GM23248 (cell line): Measurements from ENCODE around the gene LDLRAD4. TPM values are rescaled to one million over a fixed set of nuclear protein-coding genes. Genes with fewer than 3 reads are reported as not detected.

ENCODE experiments used
- DNase-seq: peaks from one replicate; pipeline ENCODE4 v3.0.0-alpha.2; 2015
- H2AFZ ChIP-seq: fragments of 200-600 bp; sonication (generic); 2 replicates; pipeline ENCODE4 v1.6.1; 2016; ENCODE audit warnings: antibody characterized with exemption
- H3F3A ChIP-seq: fragments of 200-600 bp; sonication (generic); 2 replicates; pipeline ENCODE4 v1.6.1; 2016; ENCODE audit warnings: mild to moderate bottlenecking, antibody characterized with exemption, mixed run types; ENCODE audit not compliant: insufficient read depth
- H3K27ac ChIP-seq: fragments of 200-600 bp; sonication (generic); 2 replicates; pipeline ENCODE4 v1.5.1; 2016; ENCODE audit warnings: mild to moderate bottlenecking
- H3K27me3 ChIP-seq: fragments of 200-600 bp; sonication (generic); replicated peaks from 2 replicates; pipeline ENCODE4 v1.6.1; 2016; ENCODE audit warnings: mild to moderate bottlenecking; ENCODE audit not compliant: insufficient read depth
- H3K36me3 ChIP-seq: fragments of 200-600 bp; sonication (generic); 2 replicates; pipeline ENCODE4 v1.6.1; 2016; ENCODE audit warnings: low read depth, mild to moderate bottlenecking
- H3K4me1 ChIP-seq: fragments of 200-600 bp; sonication (generic); 2 replicates; pipeline ENCODE4 v1.6.1; 2016; ENCODE audit warnings: mild to moderate bottlenecking; ENCODE audit not compliant: insufficient read depth
- H3K4me2 ChIP-seq: fragments of 200-600 bp; sonication (generic); one replicate; pipeline ENCODE4 v1.6.1; 2016; ENCODE audit warnings: mild to moderate bottlenecking; ENCODE audit not compliant: unreplicated experiment
- H3K4me3 ChIP-seq: fragments of 200-600 bp; sonication (generic); 2 replicates; pipeline ENCODE4 v1.5.1; 2016; ENCODE audit warnings: mild to moderate bottlenecking
- H3K79me2 ChIP-seq: fragments of 200-600 bp; sonication (generic); 2 replicates; pipeline ENCODE4 v1.6.1; 2016; ENCODE audit warnings: mild to moderate bottlenecking; ENCODE audit not compliant: insufficient read depth
- H3K9ac ChIP-seq: fragments of 200-600 bp; sonication (generic); 2 replicates; pipeline ENCODE4 v1.6.1; 2016; ENCODE audit warnings: mild to moderate bottlenecking
- H3K9me2 ChIP-seq: fragments of 200-600 bp; sonication (generic); 2 replicates; pipeline ENCODE4 v1.6.1; 2016; ENCODE audit warnings: mixed run types, mild to moderate bottlenecking, moderate library complexity; ENCODE audit not compliant: insufficient read depth
- H3K9me3 ChIP-seq: fragments of 200-600 bp; sonication (generic); one replicate; pipeline ENCODE4 v1.6.1; 2017; ENCODE audit warnings: low read depth
- H4K20me1 ChIP-seq: fragments of 200-600 bp; sonication (generic); 2 replicates; pipeline ENCODE4 v1.6.0; 2016; ENCODE audit not compliant: insufficient read depth
- EZH2 ChIP-seq: fragments of 200-600 bp; sonication (generic); IDR thresholded peaks from 2 replicates; pipeline ENCODE4 v1.6.1; 2018; ENCODE audit warnings: antibody characterized with exemption, mild to moderate bottlenecking; ENCODE audit not compliant: insufficient read depth, poor library complexity, severe bottlenecking
- EZH2phosphoT487 ChIP-seq: fragments of 200-600 bp; sonication (generic); IDR thresholded peaks from 2 replicates; pipeline ENCODE4 v1.6.1; 2018; ENCODE audit warnings: antibody characterized with exemption, moderate library complexity, mild to moderate bottlenecking, low read depth; ENCODE audit not compliant: insufficient read depth
- WGBS, 2 experiments: methylation state at CpG; one replicate each; pipeline ENCODE4 v1.1.6; 2015 to 2017; ENCODE audit warnings: low lambda C conversion rate in 2 of 2, low coverage in 1 of 2; ENCODE audit errors: missing lambda C conversion rate in 2 of 2; 5-methylcytosine and 5-hydroxymethylcytosine counted together
- in situ Hi-C: fragments of 300-500 bp; cut with MboI; formaldehyde crosslinking; loops from 2 replicates; pipeline ENCODE4 v1.15.0; 2020
- polyA plus RNA-seq: library from polyadenylated mRNA; unstranded; fragments of >200 nt; fragmentation: Nextera tagmentation; extraction: Ambion mirVana; gene quantifications from 2 replicates; pipeline ENCODE4 v1.2.1, GENCODE V29; 2016
- total RNA-seq: library from RNA; depleted of rRNA; stranded (reverse); fragments of >200 nt; shearing (Covaris generic); gene quantifications from 2 replicates; pipeline ENCODE4 v1.2.3, GENCODE V29; 2014

Gene LDLRAD4
- total and polyA plus RNA-seq, 2 experiments from 2014 or later = not detected

DNA sequence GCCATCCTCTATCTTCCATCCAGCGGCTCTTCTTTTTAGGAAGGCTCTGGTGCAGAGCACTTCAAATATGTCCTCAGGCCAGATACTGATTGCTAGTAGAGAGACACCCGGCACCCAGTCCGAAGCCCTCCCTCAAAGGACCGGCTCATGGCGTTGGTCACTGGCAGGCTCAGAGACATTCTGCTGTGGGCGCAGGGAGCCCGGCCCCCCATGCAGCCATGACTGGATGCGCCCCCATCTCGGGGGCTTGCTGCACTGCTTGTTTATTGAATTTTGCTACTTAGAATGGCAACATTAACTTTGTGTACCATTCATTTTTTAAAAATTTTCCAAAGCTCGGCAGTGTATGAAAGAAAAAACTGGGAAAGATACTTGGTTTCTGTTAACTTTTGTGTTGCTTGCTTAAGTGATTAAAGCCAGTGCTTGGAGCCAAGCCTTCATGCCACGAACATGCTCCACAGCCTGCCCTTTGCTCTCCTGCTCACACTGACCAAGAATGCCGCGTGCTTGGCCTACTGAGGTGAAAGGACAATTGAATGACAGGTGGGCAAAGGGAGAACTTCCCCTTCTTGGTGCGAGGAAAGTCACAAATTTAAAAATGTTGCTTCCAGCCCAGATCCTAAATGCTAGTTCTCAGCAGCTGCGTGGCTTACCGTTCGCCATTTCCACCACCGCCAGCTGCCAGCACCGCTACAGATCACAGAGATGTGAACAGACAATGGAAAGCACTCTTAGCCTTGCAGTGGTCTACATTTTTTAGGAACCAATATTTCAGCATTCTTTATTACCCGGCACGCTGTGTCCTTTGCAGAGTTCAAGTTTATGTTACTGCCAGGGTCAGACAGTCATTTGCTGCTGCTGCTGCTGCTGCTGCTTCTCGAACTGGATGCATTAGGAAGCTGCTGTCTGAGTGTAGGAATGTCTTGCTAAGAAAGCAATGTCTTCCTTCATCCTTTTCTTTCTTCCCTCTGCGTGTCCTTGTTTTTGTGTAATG is 431.1 kb downstream of the LDLRAD4 start:
- in situ Hi-C loops = loop anchor here (25.0 kb wide), 1 partner anchor 912 kb away; no protein-coding TSS in a partner anchor
- Histone ChIP-seq H3K27me3 (no peaks in the 10 kb centered on the region), H3F3A (no peaks in the 10 kb centered on the region), H3K9me3 (no peaks in the 10 kb centered on the region), H3K4me2 (no peak overlapping the region), H3K79me2 (no peaks in the 10 kb centered on the region), H3K9me2 (no peaks in the 10 kb centered on the region), H4K20me1 (no peaks in the 10 kb centered on the region), H3K36me3 (no peaks in the 10 kb centered on the region), H3K4me1 (no peaks in the 10 kb centered on the region), H3K4me3 (no peak overlapping the region), H2AFZ (no peak overlapping the region), H3K27ac (no peak overlapping the region), H3K9ac (no peak overlapping the region)
- TF ChIP-seq EZH2phosphoT487 (no peak), EZH2 (no peak)
- no peak for DNase-seq
- 82% methylated on average over 23 of the region's 23 CpGs for WGBS, 2 experiments

DNA sequence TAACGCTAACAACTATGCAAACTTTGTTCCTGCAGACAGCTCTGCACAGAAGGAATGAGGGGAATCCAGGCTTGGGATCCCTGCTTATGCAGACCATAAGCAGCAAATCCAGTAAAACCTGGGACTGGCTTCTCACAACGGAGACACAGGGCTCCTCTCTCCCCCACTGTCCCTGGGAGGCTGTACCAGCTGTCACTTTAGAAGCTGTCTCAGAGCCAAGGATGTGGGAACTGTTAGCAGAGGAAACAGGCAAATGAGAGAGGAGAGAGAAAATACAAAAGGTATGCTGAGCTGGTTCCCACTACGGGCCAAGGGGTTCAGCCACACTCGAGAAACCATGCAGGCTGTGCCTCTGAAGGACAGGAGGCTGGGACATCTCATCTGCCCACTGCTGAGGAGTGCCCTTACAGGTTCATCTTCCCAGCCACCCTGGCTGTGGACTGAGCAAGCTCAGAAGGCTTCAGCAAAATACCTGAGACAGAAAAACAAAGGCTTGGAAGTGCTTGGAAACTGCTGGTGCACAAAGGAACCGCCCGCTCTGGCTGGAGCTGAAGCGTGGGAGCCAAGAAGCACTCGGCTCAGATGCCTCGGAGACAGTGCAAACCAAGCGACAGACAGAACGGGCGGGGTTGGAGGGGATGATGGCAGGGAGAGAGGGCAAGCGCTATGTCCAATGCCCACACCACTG is 435.3 kb downstream of the LDLRAD4 start:
- Histone ChIP-seq H3K79me2 (no peaks in the 10 kb centered on the region), H3K36me3 (no peaks in the 10 kb centered on the region), H3K4me1 (no peaks in the 10 kb centered on the region), H3K9me3 (no peaks in the 10 kb centered on the region), H4K20me1 (no peaks in the 10 kb centered on the region), H3K4me3 (no peak overlapping the region), H3K9me2 (no peaks in the 10 kb centered on the region), H3K27ac (no peak overlapping the region), H3K4me2 (no peak overlapping the region), H3K9ac (no peak overlapping the region), H3K27me3 (no peaks in the 10 kb centered on the region), H2AFZ (no peak overlapping the region), H3F3A (no peaks in the 10 kb centered on the region)
- WGBS, 2 experiments = 9 to 11% methylated on average over 13 of the region's 13 CpGs
- in situ Hi-C loops = no loop called here
- DNase-seq = peak; percentile 9
- TF ChIP-seq EZH2 (no peak), EZH2phosphoT487 (no peak)

DNA sequence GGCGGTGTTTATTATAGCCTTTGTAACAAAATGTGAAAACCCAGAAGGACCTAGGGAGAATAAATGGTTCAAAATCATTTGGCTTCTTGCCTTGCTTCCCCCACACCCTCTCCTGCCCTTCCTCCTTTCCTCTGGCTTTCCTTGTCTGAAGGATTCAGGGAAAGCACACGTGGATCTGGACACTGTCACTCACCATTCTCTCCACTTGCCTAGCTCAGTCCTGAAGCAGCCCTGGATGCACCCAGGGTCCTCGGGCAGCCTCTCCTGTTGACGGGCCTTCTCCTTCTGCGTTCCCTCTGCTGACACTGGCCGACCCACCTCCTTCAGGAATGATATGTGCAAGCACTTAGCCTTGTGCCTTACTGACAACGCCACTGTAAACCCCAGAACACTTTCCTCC is 439.4 kb downstream of the LDLRAD4 start:
- in situ Hi-C loops = no loop called here
- H3K79me2 ChIP-seq = no peaks in the 10 kb centered on the region
- no peaks in the 10 kb centered on the region for H3K9me2 ChIP-seq

DNA sequence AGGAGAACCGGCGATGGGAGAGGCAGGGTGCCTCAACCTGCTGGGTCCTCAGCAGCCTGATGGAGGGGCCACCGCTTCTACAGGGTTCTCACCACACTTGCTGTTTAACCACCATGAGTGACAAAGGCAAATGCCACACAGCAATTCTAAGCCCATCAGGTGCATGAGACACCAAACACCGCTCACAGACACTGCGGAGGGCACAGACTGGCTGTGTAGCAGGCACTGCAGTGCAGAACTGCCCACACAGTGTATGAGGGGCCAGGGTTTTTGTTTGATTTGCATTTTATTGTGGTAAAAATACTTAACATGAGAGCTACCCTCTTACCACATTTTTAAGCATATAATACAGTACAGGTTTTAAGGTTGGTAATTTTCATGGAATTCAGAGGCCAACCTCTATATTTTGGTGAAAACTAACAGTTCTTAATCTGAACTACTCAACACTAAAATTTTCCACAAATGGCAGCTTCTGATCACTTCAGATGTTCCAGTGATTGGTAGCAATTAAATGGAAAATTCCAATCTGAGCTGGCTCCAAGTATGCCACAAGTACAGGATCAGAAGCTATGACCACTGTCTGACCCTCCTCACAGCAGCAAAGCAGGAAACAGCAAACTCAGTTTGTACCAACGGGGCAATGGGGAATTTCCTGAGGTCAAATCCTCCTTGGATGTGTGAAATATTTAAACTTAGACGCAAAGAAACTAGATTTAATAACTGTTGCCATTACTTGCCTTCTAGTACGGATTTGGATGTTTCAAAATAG is 440.1 kb downstream of the LDLRAD4 start:
- in situ Hi-C loops = no loop called here

More for the DNA sequence above, 439.4 kb downstream of the LDLRAD4 start:
- Histone ChIP-seq H3K27me3 (no peaks in the 10 kb centered on the region), H3K9ac (no peak overlapping the region), H3F3A (no peaks in the 10 kb centered on the region), H3K36me3 (no peaks in the 10 kb centered on the region), H4K20me1 (no peaks in the 10 kb centered on the region), H3K4me3 (no peak overlapping the region), H3K9me3 (no peaks in the 10 kb centered on the region), H3K4me2 (no peak overlapping the region), H2AFZ (no peak overlapping the region), H3K4me1 (peaks cover 6% of the 10 kb centered on the region; the same call in 1 of the 2 replicates), H3K27ac (no peak overlapping the region)
- WGBS, 2 experiments = 61 to 64% methylated on average over 7 of the region's 7 CpGs
- no peak for DNase-seq
- TF ChIP-seq EZH2 (no peak), EZH2phosphoT487 (no peak)

More for the DNA sequence above, 440.1 kb downstream of the LDLRAD4 start:
- 77 to 79% methylated on average over 8 of the region's 8 CpGs for WGBS, 2 experiments
- Histone ChIP-seq H3K9me3 (no peaks in the 10 kb centered on the region), H3F3A (no peaks in the 10 kb centered on the region), H3K27me3 (no peaks in the 10 kb centered on the region), H3K79me2 (no peaks in the 10 kb centered on the region), H3K27ac (no peak overlapping the region), H3K9ac (no peak overlapping the region), H3K4me1 (peaks cover 6% of the 10 kb centered on the region; the same call in 1 of the 2 replicates), H3K9me2 (no peaks in the 10 kb centered on the region), H3K4me2 (no peak overlapping the region), H3K36me3 (0 out of 2 replicates have a peak, but pooled peaks cover 4% of the 10 kb centered on the region), H2AFZ (no peak overlapping the region), H3K4me3 (no peak overlapping the region), H4K20me1 (no peaks in the 10 kb centered on the region)
- DNase-seq = no peak
- TF ChIP-seq EZH2 (no peak), EZH2phosphoT487 (no peak)
